Measurements from ENCODE around the gene MYMK. TPM values are rescaled to one million over a fixed set of nuclear protein-coding genes. Genes with fewer than 3 reads are reported as not detected.

MYMK gene
- total and polyA plus RNA-seq, 2 of the 8 experiments (the other 6 are each of a cell fraction or from before 2014, with no cell fraction given), result not detected

- no peak overlapping the region for H3K27ac ChIP-seq (ENCODE audit: low read depth, low read length)
- H2BK15ac ChIP-seq (ENCODE audit: low read length), result no peak overlapping the region
- H3K27me3 ChIP-seq (replicated peaks in 1 of 4; ENCODE audit: control insufficient read depth in 3 of 4, extremely low read depth in 1 of 4, insufficient read depth in 3 of 4, low read length in 3 of 4), result no peaks in the 10 kb centered on the region
- peaks cover 2% of the 10 kb centered on the region in 2 experiments for H4K20me1 ChIP-seq (replicated peaks in 1 of 2; ENCODE audit: control insufficient read depth in 1 of 2, insufficient read depth in 2 of 2, low read length in 2 of 2)
- H3K4me1 ChIP-seq (replicated peaks in 1 of 4; ENCODE audit: control insufficient read depth in 3 of 4, insufficient read depth in 4 of 4, low read length in 3 of 4), result no peaks in the 10 kb centered on the region; a peak in 2 of 7 replicates
- H2AK5ac ChIP-seq (ENCODE audit: low read depth, low read length), result no peak overlapping the region
- no peaks in the 10 kb centered on the region for H3K36me3 ChIP-seq (ENCODE audit: control insufficient read depth in 2 of 4, insufficient read depth in 4 of 4, low read length in 3 of 4)
- FAIRE-seq (no peak), DNase-seq (ENCODE audit: low read depth in 1 of 2, low spot score in 2 of 2) (no peak)
- no peak overlapping the region for H4K5ac ChIP-seq (ENCODE audit: insufficient read length, low read depth, low read length)
- no peak overlapping the region for H3K4me3 ChIP-seq (ENCODE audit: extremely low read depth in 1 of 4, insufficient read depth in 2 of 4, low read depth in 3 of 4, low read length in 4 of 4)
- WGBS, 2 experiments (ENCODE audit: extremely low coverage in 1 of 2, insufficient coverage in 1 of 2, insufficient read length in 1 of 2, insufficient replicate concordance in 2 of 2, low coverage in 1 of 2, low lambda C conversion rate in 2 of 2, missing lambda C conversion rate in 1 of 2), result 98% methylated on average over 16 of the region's 18 CpGs; no CpG with 5 or more reads in 1 of the 2 experiments
- no peak overlapping the region for H3K4ac ChIP-seq (replicated peaks; ENCODE audit: insufficient read length, low read depth, low read length)
- H3K9ac ChIP-seq (replicated peaks in 1 of 4; ENCODE audit: extremely low read depth in 1 of 4, low read depth in 3 of 4, low read length in 3 of 4), result no peak overlapping the region
- H3K56ac ChIP-seq (replicated peaks; ENCODE audit: insufficient read length, low read depth, low read length), result no peak overlapping the region
- no peak overlapping the region for H2BK5ac ChIP-seq (ENCODE audit: low read depth, low read length)
- H4K8ac ChIP-seq (ENCODE audit: extremely low read depth, insufficient read depth, low read length), result peak overlapping the region; percentile 28; the same call in 1 of the 2 replicates
- no peaks in the 10 kb centered on the region; the same call in 1 of the 2 replicates for H3K23me2 ChIP-seq (ENCODE audit: low read depth, low read length)
- H2BK12ac ChIP-seq (ENCODE audit: low read depth, low read length), result peak overlapping the region; percentile 60; the same call in 1 of the 2 replicates
- POLR2A ChIA-PET (ENCODE audit: partially characterized antibody), result interaction anchor here (2.7 kb wide), 1 partner anchor 141 kb away, joined by 12 read pairs; the partner anchor contains the start of genes MED22 and RPL7A
- no peak for TF ChIP-seq SUZ12 (IDR thresholded peaks at IDR 0.05; ENCODE audit: low read length)
- TF ChIP-seq EGR1 (IDR thresholded peaks at IDR 0.05; ENCODE audit: borderline replicate concordance, low read depth, low read length), result no peak
- TF ChIP-seq, protein P1, sequence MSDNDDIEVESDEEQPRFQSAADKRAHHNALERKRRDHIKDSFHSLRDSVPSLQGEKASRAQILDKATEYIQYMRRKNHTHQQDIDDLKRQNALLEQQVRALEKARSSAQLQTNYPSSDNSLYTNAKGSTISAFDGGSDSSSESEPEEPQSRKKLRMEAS (IDR thresholded peaks at IDR 0.05), result no peak
- TF ChIP-seq GABPA (IDR thresholded peaks at IDR 0.05; ENCODE audit: borderline replicate concordance, insufficient read depth, low read length), result no peak
- no peak for TF ChIP-seq CEBPB (IDR thresholded peaks at IDR 0.05; ENCODE audit: low read depth, low read length)
- TF ChIP-seq CTBP2 (IDR thresholded peaks at IDR 0.05; ENCODE audit: borderline replicate concordance, insufficient read depth, insufficient read length, low read length), result no peak
- TF ChIP-seq CHD1 (IDR thresholded peaks at IDR 0.05; ENCODE audit: low read depth, low read length), result no peak
- no peak for TF ChIP-seq E2F6 (IDR thresholded peaks at IDR 0.05)
- no peak for TF ChIP-seq PHF8 (conservative IDR thresholded peaks at IDR 0.05; ENCODE audit: low read depth, low read length)
- H2BK120ac ChIP-seq (replicated peaks; ENCODE audit: low read depth, low read length), result no peak overlapping the region
- H4K91ac ChIP-seq (replicated peaks; ENCODE audit: insufficient read length, low read length), result no peak overlapping the region
- no peak overlapping the region for H3K23ac ChIP-seq (ENCODE audit: insufficient read length)
- H3K79me2 ChIP-seq (ENCODE audit: control insufficient read depth in 1 of 2, insufficient read depth in 2 of 2, low read length in 2 of 2), result no peaks in the 10 kb centered on the region
- no peaks in the 10 kb centered on the region for H3K79me1 ChIP-seq (ENCODE audit: low read depth, low read length)
- no peak overlapping the region for H2BK20ac ChIP-seq (ENCODE audit: low read length)
- H3K14ac ChIP-seq (ENCODE audit: insufficient read length), result no peak overlapping the region
- no peak overlapping the region for H3K4me2 ChIP-seq (ENCODE audit: insufficient read depth in 1 of 2, low read depth in 2 of 2, low read length in 2 of 2)
- no peak overlapping the region for H2AFZ ChIP-seq (ENCODE audit: low read length)
- H3K18ac ChIP-seq (ENCODE audit: extremely low read depth, low read length), result no peak overlapping the region
- CTCF ChIA-PET (ENCODE audit: partially characterized antibody), result interaction anchor here (0.7 to 1.7 kb wide), 6 partner anchors 10 to 241 kb away, joined by 3 to 5 read pairs (median 3); no protein-coding TSS in a partner anchor
- no peaks in the 10 kb centered on the region for H3K9me3 ChIP-seq (ENCODE audit: insufficient read depth in 2 of 2, low read depth in 1 of 2, low read length in 1 of 2)
These were observed 36.0 kb downstream of the MYMK start for GRCh38 chr9:133488686-133489252.
